Neural progenitor cell (in vitro differentiated cells): Measurements from ENCODE around the gene FOXI3.

Source experiments
- CTCF ChIP-seq: fragments of 200-600 bp; sonication (generic); IDR thresholded peaks from 2 replicates; pipeline ENCODE4 v1.5.1; 2017; ENCODE audit warnings: antibody characterized with exemption, mild to moderate bottlenecking
- EZH2 ChIP-seq: fragments of 200-600 bp; sonication (generic); IDR thresholded peaks from 2 replicates; pipeline ENCODE4 v1.6.1; 2017; ENCODE audit warnings: antibody characterized with exemption, mild to moderate bottlenecking, moderate library complexity
- EZH2phosphoT487 ChIP-seq: fragments of 200-600 bp; sonication (generic); IDR thresholded peaks from 2 replicates; pipeline ENCODE4 v1.6.1; 2017; ENCODE audit warnings: antibody characterized with exemption

- TF ChIP-seq CTCF (no peak), EZH2 (no peak), EZH2phosphoT487 (no peak)
Measured at GRCh38 chr2:88492002-88492401, 39.5 kb upstream of the FOXI3 start.
